Natural killer cell (primary cell): ENCODE measurements around the gene DNAH11. TPM values are rescaled to one million over a fixed set of nuclear protein-coding genes. Genes with fewer than 3 reads are reported as not detected.

Experiments
- ATAC-seq, 3 donors: fragments of 150-1000 bp in 2 of 3; fragments of 200-7000 bp in 1 of 3; cut with Tn5 transposase; 1 replicate in 1 of 3; 2 replicates in 2 of 3; pipeline ENCODE4 v1.10.0; 2021; ENCODE audit warnings: mild to moderate bottlenecking in 2 of 3, moderate library complexity in 2 of 3
- DNase-seq, 2 donors: peaks; one replicate each; pipeline versions ENCODE4 v3.0.0 to v3.0.0-alpha.2; 2013 to 2021; ENCODE audit warnings: mixed read lengths in 1 of 2
- H3K27ac ChIP-seq: one replicate; pipeline ENCODE4 v1.5.1; 2013; ENCODE audit warnings: mild to moderate bottlenecking, low read length
- H3K27me3 ChIP-seq: one replicate; pipeline ENCODE4 v1.6.1; 2013; ENCODE audit warnings: low read length; ENCODE audit not compliant: control insufficient read depth, insufficient read depth
- H3K36me3 ChIP-seq: one replicate; pipeline ENCODE4 v1.6.1; 2013; ENCODE audit warnings: low read length; ENCODE audit not compliant: control insufficient read depth, insufficient read depth
- H3K4me1 ChIP-seq: one replicate; pipeline ENCODE4 v1.6.1; 2013; ENCODE audit warnings: low read length; ENCODE audit not compliant: control insufficient read depth, insufficient read depth
- H3K4me3 ChIP-seq: one replicate; pipeline ENCODE4 v1.5.1; 2013; ENCODE audit warnings: low read length
- H3K9me3 ChIP-seq: one replicate; pipeline ENCODE4 v1.6.1; 2013; ENCODE audit warnings: low read length; ENCODE audit not compliant: control insufficient read depth, insufficient read depth
- H3K27ac Mint-ChIP-seq, 2 donors: one replicate each; pipeline ENCODE4 v1.8.0; 2022; ENCODE audit warnings: mild to moderate bottlenecking in 2 of 2, mixed read lengths in 2 of 2, moderate library complexity in 1 of 2
- H3K27me3 Mint-ChIP-seq, 2 donors: one replicate each; pipeline ENCODE4 v1.8.0; 2022; ENCODE audit warnings: low read depth in 2 of 2, mixed read lengths in 2 of 2
- H3K36me3 Mint-ChIP-seq: one replicate; pipeline ENCODE4 v1.8.0; 2022; ENCODE audit warnings: mixed read lengths
- H3K4me1 Mint-ChIP-seq, 2 donors: one replicate each; pipeline ENCODE4 v1.8.0; 2022; ENCODE audit warnings: mixed read lengths in 2 of 2
- H3K4me3 Mint-ChIP-seq: one replicate; pipeline ENCODE4 v1.8.0; 2022; ENCODE audit warnings: mild to moderate bottlenecking, moderate library complexity, mixed read lengths
- H3K9me3 Mint-ChIP-seq, 2 donors: one replicate each; pipeline ENCODE4 v1.8.0; 2022; ENCODE audit warnings: mixed read lengths in 2 of 2
- WGBS: methylation state at CpG from one replicate; pipeline ENCODE4 v1.1.7; 2013; ENCODE audit warnings: missing lambda C conversion rate; ENCODE audit not compliant: insufficient coverage; 5-methylcytosine and 5-hydroxymethylcytosine counted together
- intact Hi-C: fragments of 100-400 bp; cut with micrococcal nuclease; formaldehyde crosslinking; loops from one replicate; pipeline ENCODE4 v1.14.2; 2022
- total RNA-seq, 4 donors: library from RNA; stranded (reverse); fragments of 120-200 nt in 1 of 4; gene quantifications; one replicate each; pipeline versions ENCODE4 v1.2.3 to v1.2.4, GENCODE V29; 2013 to 2022
- TF ChIP-seq, protein P1 (sequence below): fragments of 200-600 bp; IDR thresholded peaks from one replicate; pipeline ENCODE4 v1.8.0; 2022; ENCODE audit warnings: antibody characterized with exemption

Gene DNAH11
- total RNA-seq, 3 donors from 2014 or later (not counting 1 experiment from before 2014, with no cell fraction given) = 0.09 to 0.48 (median 0.39) TPM

GRCh38 chr7:21944616-21945453 lies 402.0 kb downstream of the DNAH11 start:
- DNase-seq (peak in 1 of 2 donors; percentile 50), ATAC-seq (no peak)
- no peaks in the 10 kb centered on the region for H3K9me3 Mint-ChIP-seq
- H3K27ac Mint-ChIP-seq = no peak overlapping the region
- intact Hi-C loops = no loop called here
- WGBS = under 1% methylated on average over 27 of the region's 34 CpGs
- TF ChIP-seq, protein P1, sequence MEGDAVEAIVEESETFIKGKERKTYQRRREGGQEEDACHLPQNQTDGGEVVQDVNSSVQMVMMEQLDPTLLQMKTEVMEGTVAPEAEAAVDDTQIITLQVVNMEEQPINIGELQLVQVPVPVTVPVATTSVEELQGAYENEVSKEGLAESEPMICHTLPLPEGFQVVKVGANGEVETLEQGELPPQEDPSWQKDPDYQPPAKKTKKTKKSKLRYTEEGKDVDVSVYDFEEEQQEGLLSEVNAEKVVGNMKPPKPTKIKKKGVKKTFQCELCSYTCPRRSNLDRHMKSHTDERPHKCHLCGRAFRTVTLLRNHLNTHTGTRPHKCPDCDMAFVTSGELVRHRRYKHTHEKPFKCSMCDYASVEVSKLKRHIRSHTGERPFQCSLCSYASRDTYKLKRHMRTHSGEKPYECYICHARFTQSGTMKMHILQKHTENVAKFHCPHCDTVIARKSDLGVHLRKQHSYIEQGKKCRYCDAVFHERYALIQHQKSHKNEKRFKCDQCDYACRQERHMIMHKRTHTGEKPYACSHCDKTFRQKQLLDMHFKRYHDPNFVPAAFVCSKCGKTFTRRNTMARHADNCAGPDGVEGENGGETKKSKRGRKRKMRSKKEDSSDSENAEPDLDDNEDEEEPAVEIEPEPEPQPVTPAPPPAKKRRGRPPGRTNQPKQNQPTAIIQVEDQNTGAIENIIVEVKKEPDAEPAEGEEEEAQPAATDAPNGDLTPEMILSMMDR = no peak
- Histone ChIP-seq H3K4me1 (peaks cover 7% of the 10 kb centered on the region), H3K9me3 (no peaks in the 10 kb centered on the region), H3K4me3 (peak overlapping the region; percentile 59), H3K27me3 (no peaks in the 10 kb centered on the region), H3K36me3 (no peaks in the 10 kb centered on the region), H3K27ac (peak overlapping the region; percentile 73)
- peak overlapping the region; percentile 88 for H3K4me3 Mint-ChIP-seq
- H3K4me1 Mint-ChIP-seq = peaks cover 3 to 4% of the 10 kb centered on the region in 2 donors
- H3K36me3 Mint-ChIP-seq = no peaks in the 10 kb centered on the region
- H3K27me3 Mint-ChIP-seq = peaks cover 6 to 22% of the 10 kb centered on the region in 2 donors

DNA sequence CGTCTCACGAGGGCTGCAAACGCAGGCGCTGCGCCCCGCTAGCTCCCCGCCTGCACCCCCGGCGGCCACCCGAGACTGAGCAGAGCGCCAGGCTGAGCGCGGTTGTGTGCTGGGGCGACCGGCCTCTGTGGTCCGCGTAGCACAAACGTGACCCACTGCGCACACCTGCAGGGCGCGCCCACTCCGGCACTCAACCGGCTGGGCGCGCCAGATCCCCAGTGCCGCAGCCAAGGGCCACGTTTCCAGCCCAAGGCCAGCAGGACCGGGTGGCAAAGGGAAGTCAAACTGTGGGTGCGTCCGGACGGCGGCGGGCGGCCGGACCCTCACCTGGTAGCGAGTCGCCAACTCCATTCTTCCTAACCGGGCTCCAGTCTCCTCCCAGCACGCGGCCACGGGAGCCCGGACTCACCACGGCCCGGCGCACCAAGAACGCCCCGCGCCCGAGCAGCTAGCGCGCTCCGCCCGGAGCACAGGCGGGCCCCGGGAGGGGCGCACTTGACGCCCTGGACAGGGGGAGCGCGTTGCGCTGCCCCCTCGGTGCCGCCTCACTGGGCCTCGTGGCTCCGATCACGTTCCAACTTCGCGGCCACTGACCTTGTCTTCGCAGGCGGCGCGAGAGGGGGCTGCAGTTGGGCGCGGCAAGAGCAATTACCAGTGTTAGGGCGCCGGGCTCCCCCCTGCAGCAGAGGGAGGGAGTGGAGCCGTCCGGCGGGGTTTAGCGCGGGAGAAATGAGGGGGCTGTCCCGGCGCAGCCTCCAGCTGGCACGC lies 402.8 kb downstream of the DNAH11 start, which contains the start of gene CDCA7L:
Gene CDCA7L (minus strand): TSS at position 446 of the 768 bp plus-strand sequence. CDS start 95 bp downstream, at position 351.
- Mint-ChIP-seq H3K4me1 (peaks cover 3 to 4% of the 10 kb centered on the region in 2 donors), H3K27me3 (peaks cover 6 to 27% of the 10 kb centered on the region in 2 donors), H3K36me3 (no peaks in the 10 kb centered on the region), H3K9me3 (no peaks in the 10 kb centered on the region), H3K4me3 (peak within 1 kb of the TSS; percentile 88), H3K27ac (no peak within 1 kb of the TSS)
- TF ChIP-seq, protein P1 = no peak
- ATAC-seq (peak; percentile 70 to 80 (median 77)), DNase-seq (peak; percentile 26 to 65)
- WGBS = under 1% methylated on average over 83 of the region's 83 CpGs
- H3K4me1 ChIP-seq = peaks cover 7% of the 10 kb centered on the region
- H3K27me3 ChIP-seq = no peaks in the 10 kb centered on the region
- no peaks in the 10 kb centered on the region for H3K9me3 ChIP-seq
- no peaks in the 10 kb centered on the region for H3K36me3 ChIP-seq
- peak within 1 kb of the TSS; percentile 89 for H3K27ac ChIP-seq
- intact Hi-C loops = no loop called here
- H3K4me3 ChIP-seq = peak within 1 kb of the TSS; percentile 59

DNA sequence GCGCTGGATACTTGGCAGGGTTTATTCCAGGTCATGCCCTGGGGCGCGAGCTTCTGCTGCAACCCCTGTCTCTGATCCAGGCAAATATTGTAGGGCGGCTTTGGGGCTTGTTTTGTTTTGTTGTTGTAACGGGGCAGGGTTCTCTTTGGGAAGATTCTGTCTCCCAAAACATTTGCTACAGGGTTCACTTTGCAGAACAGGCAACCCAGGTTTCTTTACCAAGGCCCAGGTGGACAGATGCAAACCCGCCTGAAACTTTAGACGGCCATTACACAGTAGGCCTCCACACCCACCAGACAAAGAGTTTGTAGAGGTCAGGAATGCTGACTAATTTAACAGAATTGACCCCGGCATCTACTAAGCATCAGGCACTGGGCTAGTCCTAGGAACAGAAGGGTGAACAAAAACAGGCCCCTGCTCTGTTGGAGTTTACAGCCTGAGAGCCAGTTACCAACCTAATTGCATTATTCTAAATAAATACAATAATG lies 403.4 kb downstream of the DNAH11 start:
- TF ChIP-seq, protein P1 = no peak
- no peak for ATAC-seq
- Mint-ChIP-seq H3K9me3 (no peaks in the 10 kb centered on the region), H3K36me3 (no peaks in the 10 kb centered on the region), H3K4me3 (peak overlapping the region; percentile 88), H3K4me1 (peaks cover 3 to 4% of the 10 kb centered on the region in 2 donors), H3K27me3 (peaks cover 6 to 27% of the 10 kb centered on the region in 2 donors), H3K27ac (no peak overlapping the region)
- WGBS = 26% methylated on average over 6 of the region's 8 CpGs
- Histone ChIP-seq H3K27me3 (no peaks in the 10 kb centered on the region), H3K4me3 (peak overlapping the region; percentile 59), H3K27ac (no peak overlapping the region), H3K9me3 (no peaks in the 10 kb centered on the region), H3K36me3 (no peaks in the 10 kb centered on the region), H3K4me1 (peaks cover 7% of the 10 kb centered on the region)
- intact Hi-C loops = no loop called here
- DNase-seq = no peak
